HK-2 (cell line): ENCODE results near the gene DIRAS3.
"Not testable (repeated sequence)": the region's sequence is repeated elsewhere in the genome, so short reads cannot be mapped to it uniquely, and the experiment has no call there.

Experiments used
- DNase-seq: peaks from one replicate; pipeline ENCODE4 v3.0.0-alpha.2; 2018; ENCODE audit not compliant: unreplicated experiment

DIRAS3 gene

GRCh38 chr1:68049941-68050878, at the start of gene DIRAS3:
DIRAS3 (minus strand) TSS chr1:68050627; CDS start chr1:68047297, 3,330 bp downstream.
- no peak for DNase-seq

GRCh38 chr1:68093737-68094136, 43.3 kb upstream of the DIRAS3 start:
- no peak for DNase-seq

GRCh38 chr1:68087184-68087583, 36.8 kb upstream of the DIRAS3 start:
- DNase-seq: no peak

GRCh38 chr1:68085752-68086151, 35.3 kb upstream of the DIRAS3 start:
- DNase-seq: no peak

- DNase-seq: no peak
Measured at GRCh38 chr1:68083686-68084085, 33.3 kb upstream of the DIRAS3 start.

- no peak for DNase-seq
Measured at GRCh38 chr1:68081775-68082283, 31.4 kb upstream of the DIRAS3 start.

GRCh38 chr1:68078647-68079046, 28.2 kb upstream of the DIRAS3 start:
- no peak for DNase-seq

GRCh38 chr1:68074472-68074871, 24.0 kb upstream of the DIRAS3 start:
- DNase-seq: no peak

GRCh38 chr1:68065766-68066165, 15.3 kb upstream of the DIRAS3 start:
- no peak for DNase-seq

GRCh38 chr1:68058053-68058452, 7.6 kb upstream of the DIRAS3 start:
- DNase-seq: not testable (repeated sequence)

- DNase-seq: no peak
Measured at GRCh38 chr1:68057564-68057963, 7.1 kb upstream of the DIRAS3 start.

- no peak for DNase-seq
Measured at GRCh38 chr1:68057050-68057449, 6.6 kb upstream of the DIRAS3 start.

- DNase-seq: no peak
Measured at GRCh38 chr1:68051475-68051874, 1.0 kb upstream of the DIRAS3 start.

- DNase-seq: no peak
Measured at GRCh38 chr1:68047659-68048026, 2.8 kb downstream of the DIRAS3 start.

GRCh38 chr1:68046885-68047658, 3.4 kb downstream of the DIRAS3 start:
- DNase-seq: no peak

GRCh38 chr1:68046423-68046822, 4.0 kb downstream of the DIRAS3 start:
- DNase-seq: no peak

GRCh38 chr1:68045511-68046180, 4.8 kb downstream of the DIRAS3 start:
- no peak for DNase-seq

- DNase-seq: no peak
Measured at GRCh38 chr1:68043443-68044090, 6.9 kb downstream of the DIRAS3 start.

- no peak for DNase-seq
Measured at GRCh38 chr1:68036946-68037345, 13.5 kb downstream of the DIRAS3 start.

- DNase-seq: no peak
Measured at GRCh38 chr1:68029444-68029843, 21.0 kb downstream of the DIRAS3 start.

- DNase-seq: no peak
Measured at GRCh38 chr1:68028566-68028965, 21.9 kb downstream of the DIRAS3 start.
